Gastrocnemius medialis (tissue), 4 donors: ENCODE results near the gene PLA2G12B. TPM values are rescaled to one million over a fixed set of nuclear protein-coding genes. Genes with fewer than 3 reads are reported as not detected.
"Not testable (repeated sequence)": the region's sequence is repeated elsewhere in the genome, so short reads cannot be mapped to it uniquely, and the experiment has no call there.

Experiments
- ATAC-seq, 2 donors: fragments of 150-250 bp; one replicate each; pipeline ENCODE4 v1.9.1; 2016
- DNase-seq, 2 donors: peaks; one replicate each; pipeline ENCODE4 v3.0.0-alpha.2; 2019
- H3K27ac ChIP-seq, 4 donors: fragments of 200-600 bp; sonication (generic); 1 replicate in 1 of 4; 2 replicates in 3 of 4; pipeline ENCODE4 v1.5.1; 2016 to 2018; ENCODE audit warnings: mild to moderate bottlenecking in 2 of 4, moderate library complexity in 1 of 4
- H3K27me3 ChIP-seq, 3 donors: fragments of 200-600 bp; sonication (generic) in 2 of 3; 1 replicate in 1 of 3; 2 replicates in 2 of 3; pipeline versions ENCODE4 v1.5.1 to v1.6.0; 2016 to 2019; ENCODE audit warnings: mild to moderate bottlenecking in 1 of 3, moderate library complexity in 1 of 3
- H3K36me3 ChIP-seq, 2 donors: fragments of 200-600 bp; sonication (generic) in 1 of 2; one replicate each; pipeline ENCODE4 v1.5.1; 2017 to 2018
- H3K4me1 ChIP-seq, 2 donors: fragments of 200-600 bp; sonication (generic) in 1 of 2; one replicate each; pipeline ENCODE4 v1.5.1; 2016 to 2017; ENCODE audit warnings: mild to moderate bottlenecking in 2 of 2
- H3K4me3 ChIP-seq, 4 donors: fragments of 200-600 bp; sonication (generic) in 3 of 4; 1 replicate in 1 of 4; 2 replicates in 3 of 4; pipeline ENCODE4 v1.5.1; 2016 to 2019; ENCODE audit warnings: mild to moderate bottlenecking in 2 of 4
- H3K9me3 ChIP-seq, 3 donors: fragments of 200-600 bp; sonication (generic) in 2 of 3; 1 replicate in 1 of 3; 2 replicates in 2 of 3; pipeline ENCODE4 v1.5.1; 2016 to 2019
- CTCF ChIP-seq, 5 experiments: fragments of 450-650 bp in 3 of 5; fragments of 200-600 bp in 2 of 5; sonication (generic) in 2 of 5; IDR thresholded peaks in 4 of 5; conservative IDR thresholded peaks in 1 of 5; 1 replicate in 4 of 5; 2 replicates in 1 of 5; pipeline ENCODE4 v1.5.1; 2016 to 2019; ENCODE audit warnings: antibody characterized with exemption in 5 of 5, mild to moderate bottlenecking in 3 of 5, moderate library complexity in 3 of 5
- POLR2A ChIP-seq, 2 donors: fragments of 450-650 bp; IDR thresholded peaks; one replicate each; pipeline ENCODE4 v1.6.1; 2017; ENCODE audit warnings: antibody characterized with exemption in 2 of 2, mild to moderate bottlenecking in 2 of 2, moderate library complexity in 2 of 2
- in situ Hi-C, 4 donors: fragments of 200-750 bp; cut with MboI; loops; one replicate each; pipeline versions ENCODE4 v1.15.0 to v1.8.0; 2017; ENCODE audit warnings: low sequenced_read_pairs in 4 of 4
- intact Hi-C: fragments of 100-400 bp; cut with DNase I; formaldehyde crosslinking; loops from one replicate; pipeline ENCODE4 v1.15.1; 2023; ENCODE audit warnings: low total_unique reads
- total RNA-seq, 4 donors: library from RNA; depleted of rRNA; stranded (reverse); fragments of >200 nt; gene quantifications; one replicate each; pipeline versions ENCODE4 v1.1.0 to v1.2.3, GENCODE V29; 2016

The PLA2G12B gene
- not detected for total RNA-seq

- intact Hi-C loops = no loop called here
- in situ Hi-C loops = no loop called here
- no peak within 1 kb of the TSS for H3K27ac ChIP-seq
- no peak for DNase-seq
- H3K4me1 ChIP-seq = no peaks in the 10 kb centered on the region
- no peaks in the 10 kb centered on the region for H3K27me3 ChIP-seq
- H3K36me3 ChIP-seq = no peaks in the 10 kb centered on the region
- no peak for TF ChIP-seq CTCF (IDR thresholded peaks at IDR 0.05 in 4 of 5, conservative IDR thresholded peaks at IDR 0.05 in 1 of 5)
- TF ChIP-seq POLR2A (IDR thresholded peaks at IDR 0.05) = no peak
- no peak for ATAC-seq
- no peak within 1 kb of the TSS for H3K4me3 ChIP-seq
- H3K9me3 ChIP-seq = no peaks in the 10 kb centered on the region
Measured at GRCh38 chr10:72954596-72955554, at the start of gene PLA2G12B. Gene PLA2G12B, minus strand, starts transcription at chr10:72954806. Its CDS starts 121 bp downstream, at chr10:72954685.

DNA sequence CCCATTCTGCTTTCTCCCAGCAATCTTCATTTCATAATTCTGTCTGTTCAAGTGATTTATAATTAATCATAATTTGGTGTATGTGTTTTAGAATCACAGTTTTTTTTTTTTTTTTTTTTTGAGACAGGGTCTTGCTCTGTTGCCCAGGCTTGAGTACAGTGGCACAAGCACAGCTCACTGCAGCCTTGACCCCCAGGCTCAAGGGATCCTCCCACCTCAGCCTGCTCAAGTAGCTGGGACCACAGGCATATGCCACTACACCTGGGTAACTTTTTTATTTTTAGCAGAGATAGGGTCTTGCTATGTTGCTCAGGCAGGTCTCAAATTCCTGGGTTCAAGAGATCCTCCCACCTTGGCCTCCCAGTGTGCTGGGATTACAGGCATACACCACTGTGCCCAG lies 49.2 kb upstream of the PLA2G12B start:
- intact Hi-C loops = no loop called here

DNA sequence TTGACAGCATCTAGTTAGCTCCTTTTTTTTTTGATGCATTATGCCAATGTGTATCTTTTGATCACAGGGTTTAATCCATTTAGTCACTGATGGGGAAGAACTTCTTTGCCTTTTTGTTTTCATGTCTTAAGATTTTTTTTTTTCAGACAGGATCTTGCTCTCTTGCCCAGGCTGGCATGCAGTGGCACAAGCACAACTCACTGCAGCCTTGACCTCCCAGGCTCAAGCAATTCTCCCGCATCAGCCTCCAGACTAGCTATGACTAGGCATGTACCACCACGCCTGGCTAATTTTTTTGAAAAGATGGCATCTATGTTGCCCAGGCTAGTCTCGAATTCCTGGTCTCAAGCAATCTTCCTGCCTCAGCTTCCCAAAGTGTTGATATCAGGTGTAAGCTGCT lies 46.4 kb upstream of the PLA2G12B start:
- Histone ChIP-seq H3K4me3 (no peak overlapping the region), H3K27me3 (no peaks in the 10 kb centered on the region), H3K36me3 (peaks cover 0 to 57% of the 10 kb centered on the region in 2 donors), H3K4me1 (no peaks in the 10 kb centered on the region), H3K27ac (no peak overlapping the region), H3K9me3 (no peaks in the 10 kb centered on the region)
- no peak for DNase-seq
- in situ Hi-C loops = no loop called here
- TF ChIP-seq POLR2A (IDR thresholded peaks at IDR 0.05) (no peak), CTCF (IDR thresholded peaks at IDR 0.05 in 4 of 5, conservative IDR thresholded peaks at IDR 0.05 in 1 of 5) (no peak)
- intact Hi-C loops = no loop called here
- ATAC-seq = no peak

More for the DNA sequence above, 49.2 kb upstream of the PLA2G12B start:
- Histone ChIP-seq H3K36me3 (peaks cover 0 to 72% of the 10 kb centered on the region in 2 donors), H3K4me3 (no peak overlapping the region), H3K9me3 (no peaks in the 10 kb centered on the region), H3K4me1 (no peaks in the 10 kb centered on the region), H3K27ac (no peak overlapping the region), H3K27me3 (no peaks in the 10 kb centered on the region)
- in situ Hi-C loops = no loop called here
- no peak for TF ChIP-seq CTCF (IDR thresholded peaks at IDR 0.05 in 4 of 5, conservative IDR thresholded peaks at IDR 0.05 in 1 of 5)
- no peak for TF ChIP-seq POLR2A (IDR thresholded peaks at IDR 0.05)
- no peak for DNase-seq
- no peak for ATAC-seq

DNA sequence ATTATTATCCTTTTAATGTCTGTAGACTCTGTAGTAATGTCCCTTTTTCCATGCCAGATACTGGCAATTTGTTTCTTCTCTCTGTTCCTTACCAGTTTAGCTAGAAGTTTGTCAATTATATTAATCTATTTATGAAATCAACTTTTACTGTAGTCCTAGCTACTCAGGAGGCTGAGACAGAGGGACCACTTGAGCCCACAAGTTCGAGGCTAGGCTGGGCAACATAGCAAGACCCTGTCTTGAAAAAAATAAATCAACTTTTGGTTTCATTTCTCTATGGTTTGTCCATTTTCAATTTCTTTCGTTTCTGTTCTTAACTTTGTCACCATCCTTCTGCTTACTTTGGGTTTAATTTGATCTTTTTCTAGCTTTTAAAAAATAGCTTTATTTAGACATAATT lies 42.5 kb upstream of the PLA2G12B start:
- Histone ChIP-seq H3K4me3 (no peak overlapping the region), H3K27me3 (no peaks in the 10 kb centered on the region), H3K36me3 (peaks cover 0 to 19% of the 10 kb centered on the region in 2 donors), H3K27ac (no peak overlapping the region), H3K4me1 (no peaks in the 10 kb centered on the region), H3K9me3 (no peaks in the 10 kb centered on the region)
- intact Hi-C loops (no loop called here), in situ Hi-C loops (no loop called here)
- no peak for ATAC-seq
- no peak for DNase-seq
- TF ChIP-seq POLR2A (IDR thresholded peaks at IDR 0.05) (no peak), CTCF (IDR thresholded peaks at IDR 0.05 in 4 of 5, conservative IDR thresholded peaks at IDR 0.05 in 1 of 5) (no peak)

GRCh38 chr10:72995459-72995858 lies 40.9 kb upstream of the PLA2G12B start:
- H3K4me1 ChIP-seq, DNase-seq, ATAC-seq: not testable (repeated sequence)

GRCh38 chr10:72989771-72990170 lies 35.2 kb upstream of the PLA2G12B start:
- ATAC-seq, H3K9me3 ChIP-seq, H3K27ac ChIP-seq, in situ Hi-C loops, H3K4me1 ChIP-seq, H3K4me3 ChIP-seq, intact Hi-C loops, H3K27me3 ChIP-seq, DNase-seq: not testable (repeated sequence)
- peaks cover 0 to 10% of the 10 kb centered on the region in 2 donors for H3K36me3 ChIP-seq

More at GRCh38 chr10:72995459-72995858, 40.9 kb upstream of the PLA2G12B start:
- H3K27me3 ChIP-seq, H3K4me3 ChIP-seq, in situ Hi-C loops, intact Hi-C loops, H3K9me3 ChIP-seq, H3K27ac ChIP-seq: not testable (repeated sequence)
- peaks cover 0 to 15% of the 10 kb centered on the region in 2 donors for H3K36me3 ChIP-seq

DNA sequence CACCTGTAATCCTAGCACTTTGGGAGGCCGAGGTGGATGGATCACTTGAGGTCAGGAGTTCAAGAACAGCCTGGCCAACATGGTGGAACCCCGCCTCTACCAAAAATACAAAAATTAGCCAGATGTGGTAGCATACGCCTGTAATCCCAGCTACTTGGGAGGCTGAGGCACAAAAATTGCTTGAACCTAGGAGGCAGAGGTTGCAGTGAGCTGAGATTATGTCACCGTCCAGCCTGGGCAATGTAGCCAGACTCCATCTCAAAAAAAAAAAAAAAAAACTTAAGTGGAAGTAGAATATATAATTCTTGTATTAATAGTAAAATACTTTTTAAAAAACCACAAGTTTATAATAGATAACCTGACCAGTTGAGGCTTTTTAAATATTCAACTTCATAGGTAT lies 30.0 kb upstream of the PLA2G12B start:
- in situ Hi-C loops, intact Hi-C loops, H3K27me3 ChIP-seq: not testable (repeated sequence)

More for the DNA sequence above, 30.0 kb upstream of the PLA2G12B start:
- H3K4me1 ChIP-seq, DNase-seq, H3K4me3 ChIP-seq, H3K9me3 ChIP-seq, H3K36me3 ChIP-seq, ATAC-seq, H3K27ac ChIP-seq: not testable (repeated sequence)
